Retinal pigment epithelial cell (primary cell): ENCODE data around the gene DZIP1L.
A peak's percentile ranks its signal among the peaks of the same experiment; 100 is the strongest.

ENCODE experiments used
- DNase-seq: peaks from one replicate; pipeline ENCODE4 v3.0.0-alpha.2; 2010; ENCODE audit warnings: low read depth
- H3K4me3 ChIP-seq: 2 replicates; pipeline ENCODE4 v1.5.1; 2011; ENCODE audit warnings: mild to moderate bottlenecking, low read length, control low read depth, moderate library complexity
- CTCF ChIP-seq: conservative IDR thresholded peaks from 2 replicates; pipeline ENCODE4 v1.5.1; 2011; ENCODE audit warnings: low read depth, low read length, control low read depth, inconsistent platforms

DZIP1L gene

GRCh38 chr3:138125548-138126221 is 10.3 kb upstream of the DZIP1L start:
- TF ChIP-seq CTCF = no peak
- no peak for DNase-seq
- H3K4me3 ChIP-seq = no peak overlapping the region

GRCh38 chr3:138124706-138125355 is 9.4 kb upstream of the DZIP1L start:
- no peak overlapping the region for H3K4me3 ChIP-seq
- no peak for TF ChIP-seq CTCF

GRCh38 chr3:138124188-138124587 is 8.8 kb upstream of the DZIP1L start:
- H3K4me3 ChIP-seq = no peak overlapping the region
- TF ChIP-seq CTCF = no peak
- DNase-seq = no peak

More at GRCh38 chr3:138124706-138125355, 9.4 kb upstream of the DZIP1L start:
- DNase-seq = no peak

GRCh38 chr3:138119423-138119766 is 4.0 kb upstream of the DZIP1L start:
- no peak for TF ChIP-seq CTCF
- no peak for DNase-seq
- H3K4me3 ChIP-seq = no peak overlapping the region

GRCh38 chr3:138118612-138119422 is 3.4 kb upstream of the DZIP1L start:
- no peak overlapping the region for H3K4me3 ChIP-seq
- DNase-seq = no peak
- peak; percentile 92 for TF ChIP-seq CTCF

GRCh38 chr3:138114431-138114918 is 933 bp downstream of the DZIP1L start:
- TF ChIP-seq CTCF = no peak
- DNase-seq = no peak
- peak overlapping the region; percentile 82 for H3K4me3 ChIP-seq
